HG02973 (cell line): ENCODE measurements around the gene TTLL6.

Source experiments
- ATAC-seq: cut with Tn5 transposase; IDR thresholded peaks from one replicate; pipeline ENCODE4 v1.9.1; 2021; ENCODE audit warnings: moderate library complexity; ENCODE audit not compliant: unreplicated experiment

TTLL6 gene

DNA sequence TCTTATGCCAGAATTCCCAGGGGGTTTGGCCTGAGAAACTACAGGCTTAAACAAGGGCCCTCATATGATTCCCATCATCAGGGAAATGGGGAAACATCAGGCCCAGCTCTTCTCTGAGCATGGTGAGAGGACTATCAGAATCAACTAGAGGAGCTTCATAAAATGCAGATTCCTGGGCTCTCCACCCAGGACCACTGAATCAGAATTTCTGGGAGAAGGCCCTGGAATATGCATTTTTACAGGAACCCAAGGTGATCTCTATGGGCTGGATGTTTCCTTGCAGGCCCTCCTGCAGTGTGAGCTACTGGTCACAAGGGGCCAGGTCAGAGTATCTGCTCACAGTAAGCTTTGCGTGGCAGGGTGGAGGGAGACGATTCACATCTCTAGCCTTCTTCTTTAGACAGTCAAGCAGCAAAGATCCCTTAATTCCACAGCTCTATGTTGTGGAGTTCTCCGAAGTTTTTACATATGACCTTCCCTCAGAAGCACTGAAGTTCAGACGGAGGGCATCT, 49.7 kb downstream of the TTLL6 start:
- no peak for ATAC-seq

GRCh38 chr17:48761114-48761513, 55.9 kb downstream of the TTLL6 start:
- no peak for ATAC-seq

DNA sequence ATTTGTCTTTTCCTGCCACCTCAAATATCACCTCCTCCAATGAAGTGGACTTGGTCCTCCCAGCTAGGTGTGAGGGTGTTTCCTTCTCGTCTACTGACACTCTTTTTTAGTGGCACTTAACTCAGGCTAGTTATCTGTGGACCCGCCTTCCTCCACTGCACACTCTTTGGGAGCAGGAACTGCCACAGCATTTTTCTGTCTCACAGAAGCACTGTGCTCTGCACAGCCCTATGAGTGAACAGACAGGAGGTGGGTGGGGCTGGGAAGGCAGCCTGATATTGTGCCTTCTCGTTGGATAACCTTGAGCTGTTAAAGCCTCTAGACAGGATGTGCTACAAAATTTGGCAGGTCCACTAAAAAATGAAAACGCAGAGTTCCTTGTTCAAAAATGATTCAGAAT, 56.6 kb downstream of the TTLL6 start:
- no peak for ATAC-seq

DNA sequence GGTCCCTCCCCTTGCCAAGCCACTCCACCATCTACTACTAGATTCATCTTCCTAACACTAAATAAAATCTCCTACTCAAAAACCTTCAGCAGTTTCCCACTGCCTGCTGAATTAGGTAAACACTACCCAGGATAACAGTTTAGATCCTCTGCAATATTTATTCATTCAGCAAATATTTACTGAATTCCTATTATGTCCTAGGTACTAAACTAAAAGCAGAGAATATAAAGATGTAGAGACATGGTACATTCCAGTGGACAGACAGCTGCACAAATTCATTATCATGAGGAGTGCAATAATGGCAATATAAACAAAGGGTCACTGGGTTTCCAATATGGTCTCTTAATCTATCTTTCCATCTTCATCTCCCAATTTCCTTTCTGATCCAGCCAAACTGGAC, 57.7 kb downstream of the TTLL6 start:
- no peak for ATAC-seq

- no peak for ATAC-seq
Measured at GRCh38 chr17:48757524-48757961, 59.5 kb downstream of the TTLL6 start.

DNA sequence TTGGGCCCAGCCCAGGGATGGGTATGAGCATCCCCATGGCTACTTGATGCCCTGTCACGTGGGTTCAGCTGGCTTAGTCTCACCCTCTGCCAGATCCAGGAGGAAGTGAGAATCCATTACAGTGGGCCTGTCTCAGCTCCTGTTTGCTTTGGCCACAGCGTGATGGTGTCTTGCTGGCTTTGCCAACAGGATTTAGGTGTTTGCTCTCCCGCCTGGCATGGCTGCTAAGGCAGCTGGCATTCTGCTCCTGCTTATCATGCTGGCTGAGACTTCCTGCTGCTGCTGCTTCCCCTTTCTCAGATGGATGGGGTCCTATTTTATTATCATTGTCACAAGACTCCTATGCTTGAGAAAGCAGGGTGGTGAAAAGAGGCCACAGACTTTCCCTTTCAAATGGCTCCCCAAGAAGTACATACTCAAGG, 60.2 kb downstream of the TTLL6 start:
- ATAC-seq: no peak

DNA sequence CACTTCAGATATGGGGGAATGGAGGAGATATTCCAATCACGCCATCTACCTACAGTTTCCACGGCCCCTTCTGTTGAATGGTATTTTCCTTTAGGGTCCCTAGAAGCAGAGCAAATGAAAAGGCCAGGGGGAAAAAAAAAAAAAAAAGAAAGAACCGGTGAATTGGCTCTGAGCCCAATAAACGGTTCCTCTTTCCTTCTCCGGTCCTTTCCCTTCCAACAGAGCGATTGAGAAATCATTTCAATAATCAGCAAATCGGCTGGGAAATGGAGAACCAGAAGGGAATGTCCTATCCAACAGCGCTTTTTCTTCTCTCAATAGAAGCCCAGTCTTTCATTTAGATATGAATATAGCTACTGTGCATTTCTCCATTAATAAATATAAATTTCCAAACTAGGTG, 61.7 kb downstream of the TTLL6 start:
- ATAC-seq: no peak

- no peak for ATAC-seq
Measured at GRCh38 chr17:48754500-48755261, 62.3 kb downstream of the TTLL6 start.

- no peak for ATAC-seq
Measured at GRCh38 chr17:48753794-48754499, 63.1 kb downstream of the TTLL6 start.

DNA sequence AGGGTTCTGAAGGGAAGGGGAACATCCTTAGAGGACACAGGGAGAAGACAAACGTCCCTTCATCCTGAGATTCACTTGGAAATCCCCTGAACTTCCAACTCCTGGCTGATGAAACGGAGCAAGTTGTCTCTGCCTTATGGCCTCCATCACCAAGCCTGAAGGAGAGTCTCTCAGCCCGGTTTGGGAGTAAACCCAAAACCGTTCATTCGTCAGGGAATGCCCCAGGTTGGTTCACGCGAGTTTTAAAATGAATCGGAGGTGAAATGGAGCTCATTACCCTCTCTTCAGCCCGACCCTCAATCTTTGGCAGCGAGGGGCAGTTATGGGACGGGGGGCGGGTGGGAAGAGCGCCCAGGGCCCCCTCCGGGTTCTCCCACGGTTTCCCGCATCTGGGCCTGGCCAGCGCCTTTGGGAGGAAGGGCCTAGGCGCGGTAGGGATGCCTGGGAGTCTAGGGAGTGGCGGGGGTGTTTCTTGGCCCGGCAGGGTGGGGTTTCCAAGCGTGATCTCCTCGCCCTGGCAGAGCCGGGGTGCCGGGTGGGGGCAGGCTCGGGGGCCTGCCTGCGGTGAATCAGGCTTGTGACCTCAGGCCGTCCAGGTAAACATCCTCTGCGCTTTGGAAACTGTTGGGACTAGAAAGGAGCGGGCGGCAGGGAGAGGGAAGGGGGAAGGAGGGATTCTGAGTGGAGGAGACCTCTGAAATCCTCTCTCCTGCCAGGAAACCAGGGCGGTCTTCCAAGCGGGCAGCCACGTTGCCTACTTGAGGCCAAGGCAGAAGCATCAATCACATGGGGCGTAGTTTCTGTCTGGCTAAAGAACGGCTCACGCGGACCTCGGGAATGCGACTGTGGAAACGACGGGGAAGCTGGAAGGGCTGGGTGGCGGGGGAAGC, 64.4 kb downstream of the TTLL6 start:
- no peak for ATAC-seq

GRCh38 chr17:48751733-48752398, 65.2 kb downstream of the TTLL6 start:
- no peak for ATAC-seq

DNA sequence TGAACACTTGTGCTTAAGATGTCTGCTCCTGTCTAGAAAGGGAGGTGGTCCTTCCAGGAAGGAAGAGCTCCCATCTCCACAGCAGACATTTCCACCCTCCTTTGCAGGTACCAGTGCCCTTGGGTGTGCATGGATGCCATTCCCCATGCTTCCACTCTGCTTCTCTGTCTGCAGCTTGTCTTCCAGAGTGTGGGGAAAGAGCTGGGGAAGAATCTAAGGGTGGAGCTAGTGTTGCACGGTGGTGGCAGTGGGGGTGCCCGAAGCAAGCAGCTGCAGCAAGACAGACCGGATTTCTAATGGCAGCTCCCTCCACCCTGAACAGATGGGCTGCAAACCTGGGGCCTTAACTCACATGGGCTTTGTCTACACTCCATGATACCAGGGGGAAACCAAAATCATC, 65.9 kb downstream of the TTLL6 start:
- ATAC-seq: no peak

DNA sequence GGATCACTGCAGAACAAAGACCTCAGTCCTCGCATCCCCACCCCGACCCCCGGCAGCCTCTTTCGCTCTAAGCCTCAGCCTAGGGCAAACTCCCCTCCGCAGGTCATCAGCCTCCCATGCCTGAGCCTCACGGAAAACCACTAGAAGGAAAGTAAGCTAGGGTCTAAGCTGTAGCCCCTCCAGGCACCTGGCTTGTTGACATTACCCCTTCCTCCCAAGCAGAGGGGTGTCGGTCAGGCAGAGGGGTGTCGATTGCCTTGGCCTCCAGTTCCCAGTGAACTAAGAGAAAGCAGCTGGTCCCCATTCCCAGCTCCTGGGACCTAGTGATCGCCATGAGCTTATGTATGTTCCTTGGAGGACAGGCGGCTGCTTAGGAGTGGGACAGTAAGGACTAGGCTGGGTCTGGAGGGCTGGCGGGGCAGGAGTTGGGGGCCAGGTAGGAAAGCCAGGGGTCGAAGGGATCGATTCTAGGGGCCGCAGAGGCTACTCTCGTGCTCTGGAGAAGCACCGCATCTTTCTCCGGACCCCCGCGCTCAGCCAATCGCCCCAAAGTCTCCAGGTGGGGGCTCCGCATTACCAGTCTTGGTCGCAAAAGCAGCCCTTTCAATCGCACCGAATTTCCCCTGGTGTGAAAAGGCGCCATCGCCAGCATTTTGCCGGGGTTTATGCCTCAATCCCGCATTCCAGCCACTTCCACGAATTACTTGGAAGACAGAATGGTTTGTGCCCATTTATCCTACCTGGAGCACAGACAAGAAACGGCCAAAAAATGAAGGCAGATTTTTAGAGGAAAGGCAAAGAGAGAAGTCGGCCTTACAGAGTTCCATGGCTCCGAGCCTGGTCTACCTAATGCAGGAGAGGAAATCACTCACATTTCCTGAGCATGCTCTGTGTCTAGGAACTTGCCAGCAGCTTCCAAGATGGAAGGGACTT, 67.1 kb downstream of the TTLL6 start:
- no peak for ATAC-seq

GRCh38 chr17:48748718-48749566, 68.1 kb downstream of the TTLL6 start:
- no peak for ATAC-seq

DNA sequence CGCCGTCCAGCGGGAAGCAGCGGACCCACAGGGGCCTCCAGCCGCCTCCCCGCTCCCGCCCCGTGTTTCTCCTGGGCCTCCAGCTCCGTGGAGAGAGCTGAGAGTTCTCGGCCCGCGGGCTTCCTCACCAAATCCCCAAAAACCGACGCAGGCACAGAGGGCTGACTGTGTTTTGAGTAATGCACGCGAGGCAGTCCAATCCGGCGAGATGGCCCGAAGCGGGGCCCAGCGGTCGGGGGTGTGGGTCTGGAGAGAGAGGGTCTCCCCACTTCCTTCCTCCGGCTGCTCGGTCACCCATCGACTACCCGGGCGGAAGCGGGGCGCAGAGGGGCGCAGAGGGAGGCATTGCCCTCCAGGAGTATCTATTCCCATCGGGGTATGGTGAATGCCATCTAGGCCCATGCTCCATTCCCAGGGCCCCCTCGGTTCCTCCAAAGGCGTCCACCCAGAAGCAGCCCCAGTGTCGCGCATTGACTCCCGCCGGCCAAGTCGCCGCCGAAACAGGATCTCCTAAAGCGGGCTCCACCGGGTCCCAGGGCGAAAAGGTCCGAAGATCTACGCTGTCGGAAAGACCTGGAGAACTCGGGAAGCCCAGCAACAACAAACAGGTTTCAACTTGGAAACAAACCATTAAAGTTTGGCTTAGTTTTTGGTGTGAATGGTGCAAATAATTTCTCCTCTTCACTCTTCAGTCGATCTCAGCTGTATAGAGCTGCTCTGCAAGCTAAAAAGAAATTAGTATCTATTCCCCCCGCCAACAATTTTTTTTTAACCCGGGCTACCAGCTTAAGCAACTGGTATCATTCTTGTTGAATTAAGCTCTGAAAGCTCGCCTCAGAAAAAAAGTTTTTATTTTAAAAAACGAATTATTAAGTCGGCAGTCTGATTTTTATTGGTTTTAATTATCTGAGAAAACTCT, 69.3 kb downstream of the TTLL6 start:
- no peak for ATAC-seq

DNA sequence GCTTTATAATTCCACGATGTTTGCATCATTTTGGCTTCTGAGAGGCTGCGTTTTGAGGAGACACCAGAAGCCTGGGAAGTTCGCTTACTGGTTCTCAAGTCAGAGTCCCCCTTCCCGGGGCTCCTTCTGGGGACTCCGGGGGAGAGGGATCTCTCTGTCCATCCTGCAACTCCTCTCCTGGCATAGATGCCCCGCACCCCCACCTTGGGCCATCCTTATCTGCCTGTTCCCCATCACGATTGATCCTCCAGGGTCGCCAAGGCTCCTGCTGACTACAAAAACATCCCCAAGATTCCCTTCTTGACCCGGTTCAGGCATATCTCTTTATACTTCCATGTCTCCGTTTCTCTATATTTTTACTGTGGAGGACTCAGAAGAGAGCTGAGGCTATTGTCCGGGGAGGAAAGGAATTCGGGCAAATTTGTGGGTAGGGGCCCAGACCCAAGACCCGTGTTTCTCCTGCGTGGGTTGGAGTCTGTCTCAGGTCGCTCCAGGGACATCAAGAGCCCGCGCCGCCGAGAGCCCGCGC, 70.0 kb downstream of the TTLL6 start:
- no peak for ATAC-seq
